Activated T-cell treated with anti-CD3 and anti-CD28 coated beads for 24 hours (primary cell): Measurements from ENCODE around the gene CCL22.
"Not testable (repeated sequence)": the region's sequence is repeated elsewhere in the genome, so short reads cannot be mapped to it uniquely, and the experiment has no call there.

ENCODE experiments used
- DNase-seq: peaks from one replicate; pipeline ENCODE4 v3.0.0-alpha.2; 2020; ENCODE audit warnings: low read depth

The CCL22 gene

GRCh38 chr16:57394444-57394843 lies 35.9 kb downstream of the CCL22 start:
- DNase-seq: no peak

GRCh38 chr16:57395026-57395425 lies 36.4 kb downstream of the CCL22 start:
- DNase-seq: no peak

- no peak for DNase-seq
These were observed 38.2 kb downstream of the CCL22 start for GRCh38 chr16:57396786-57397185.

- DNase-seq: not testable (repeated sequence)
These were observed 38.9 kb downstream of the CCL22 start for GRCh38 chr16:57397493-57397892.

- no peak for DNase-seq
These were observed 43.5 kb downstream of the CCL22 start for GRCh38 chr16:57401943-57402640.

- no peak for DNase-seq
These were observed 45.6 kb downstream of the CCL22 start, which contains the start of gene CCL17 for GRCh38 chr16:57403965-57404817. CCL17 (plus strand) TSS chr16:57404767; CDS start chr16:57413933, 9,166 bp downstream.

- DNase-seq: no peak
These were observed 46.5 kb downstream of the CCL22 start for GRCh38 chr16:57405097-57405496.

- no peak for DNase-seq
These were observed 48.3 kb downstream of the CCL22 start for GRCh38 chr16:57406881-57407280.

- DNase-seq: no peak
These were observed 49.2 kb downstream of the CCL22 start for GRCh38 chr16:57407521-57408353.

GRCh38 chr16:57409065-57409464 lies 50.5 kb downstream of the CCL22 start:
- DNase-seq: no peak

GRCh38 chr16:57409870-57410587 lies 51.4 kb downstream of the CCL22 start:
- DNase-seq: no peak

- DNase-seq: no peak
These were observed 52.9 kb downstream of the CCL22 start for GRCh38 chr16:57411362-57411976.

GRCh38 chr16:57412584-57412983 lies 54.0 kb downstream of the CCL22 start:
- DNase-seq: no peak

- DNase-seq: no peak
These were observed 54.7 kb downstream of the CCL22 start for GRCh38 chr16:57413301-57413730.

GRCh38 chr16:57413733-57414132 lies 55.1 kb downstream of the CCL22 start:
- no peak for DNase-seq
